Lower leg skin (tissue), 3 donors: ENCODE data around the gene HSPA6.
"Not testable (repeated sequence)": the region's sequence is repeated elsewhere in the genome, so short reads cannot be mapped to it uniquely, and the experiment has no call there.

ENCODE experiments used
- CTCF ChIP-seq, 3 donors: fragments of 450-650 bp; IDR thresholded peaks; one replicate each; pipeline ENCODE4 v1.5.1; 2016; ENCODE audit warnings: antibody characterized with exemption in 3 of 3, mild to moderate bottlenecking in 3 of 3, moderate library complexity in 2 of 3
- POLR2A ChIP-seq, 2 donors: fragments of 450-650 bp; IDR thresholded peaks; one replicate each; pipeline ENCODE4 v1.6.1; 2016 to 2017; ENCODE audit warnings: antibody characterized with exemption in 2 of 2, mild to moderate bottlenecking in 1 of 2, moderate library complexity in 1 of 2

GRCh38 chr1:161530671-161531641 lies 6.6 kb downstream of the HSPA6 start:
- not testable (repeated sequence) for TF ChIP-seq CTCF, POLR2A (IDR thresholded peaks at IDR 0.05)
